ENCODE results near the gene USB1.

The USB1 gene

GRCh38 chr16:58037365-58038057 is 36.3 kb downstream of the USB1 start:
- no peak for DNase-seq

GRCh38 chr16:58038219-58038641 is 37.0 kb downstream of the USB1 start:
- no peak for DNase-seq

- no peak for DNase-seq
Observed at GRCh38 chr16:58039829-58040495, 38.8 kb downstream of the USB1 start.

- no peak for DNase-seq
Observed at GRCh38 chr16:58040496-58040846, 39.3 kb downstream of the USB1 start.

DNA sequence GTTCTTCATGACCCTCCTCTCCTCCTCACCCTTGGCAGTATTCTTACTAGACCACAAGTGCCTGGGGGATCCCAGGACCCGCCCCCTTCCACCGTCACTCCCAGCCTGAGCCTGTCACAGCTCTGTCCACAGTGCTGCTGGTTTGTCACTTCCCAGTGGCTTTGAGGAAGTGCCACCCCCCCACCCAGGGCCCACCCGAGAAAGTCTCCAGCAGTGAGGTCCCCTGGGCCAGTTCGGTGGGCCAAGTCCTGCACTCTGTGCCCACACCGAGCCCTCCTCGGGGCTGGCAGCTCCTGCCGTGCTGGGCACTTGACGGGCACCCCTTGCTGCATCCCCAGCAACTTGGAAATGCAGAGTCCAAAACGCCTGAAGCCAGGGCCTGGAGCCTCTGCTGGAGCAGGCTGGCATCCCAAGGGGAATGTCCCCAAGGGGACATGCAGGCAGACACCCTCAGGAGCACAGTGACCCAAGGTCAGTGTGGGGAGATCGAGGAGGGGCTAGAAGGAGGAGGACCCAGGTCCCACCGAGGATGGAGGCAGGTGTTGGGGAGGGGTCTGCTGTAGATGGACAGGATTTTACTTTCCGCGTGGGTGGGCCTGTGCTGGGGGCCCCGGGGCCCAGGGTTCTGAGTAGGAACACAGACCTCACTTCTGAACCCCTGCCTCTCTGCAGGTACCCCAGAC is 39.9 kb downstream of the USB1 start:
- no peak for DNase-seq

GRCh38 chr16:58041628-58041955 is 40.4 kb downstream of the USB1 start:
- DNase-seq = no peak

- DNase-seq = no peak
Observed at GRCh38 chr16:58042001-58042885, 41.0 kb downstream of the USB1 start.

- DNase-seq = no peak
Observed at GRCh38 chr16:58042886-58043515, 41.8 kb downstream of the USB1 start.

- no peak for DNase-seq
Observed at GRCh38 chr16:58043571-58044155, 42.5 kb downstream of the USB1 start.

DNA sequence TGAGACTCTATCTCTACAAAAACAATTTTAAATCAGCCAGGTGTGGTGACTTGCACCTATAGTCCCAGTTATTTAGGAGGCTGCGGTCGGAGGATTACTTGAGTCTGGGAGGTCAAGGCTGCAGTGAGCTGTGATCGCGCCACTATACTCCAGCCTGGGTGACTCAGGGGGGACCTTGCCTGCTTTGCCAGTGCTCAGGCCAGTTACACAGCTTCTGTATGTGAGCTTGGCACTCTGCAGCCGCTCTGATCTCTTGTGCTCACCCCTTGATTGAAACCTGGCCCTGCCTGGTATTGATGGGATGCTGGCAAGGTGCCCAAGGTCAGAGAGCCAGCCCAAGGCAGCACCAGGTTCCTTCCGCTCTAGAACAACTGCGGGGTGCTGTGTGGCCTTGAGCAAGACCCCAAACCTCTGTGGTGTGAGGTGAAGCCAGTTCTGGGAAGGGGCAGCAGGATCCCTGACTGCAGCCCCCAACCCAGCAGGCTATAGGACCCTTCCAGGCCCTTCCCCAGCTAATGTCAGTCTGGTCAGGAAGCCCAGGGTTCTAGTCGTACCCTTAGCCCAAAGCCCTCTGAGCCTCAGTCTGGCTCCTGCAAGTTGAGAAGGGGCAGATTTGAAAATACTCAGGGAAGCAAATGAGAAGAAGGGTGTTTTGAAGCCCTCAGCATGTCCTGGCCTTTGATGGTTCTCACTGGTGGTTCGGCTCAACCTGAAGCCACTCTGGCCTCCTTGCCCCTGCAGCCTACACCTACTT is 43.2 kb downstream of the USB1 start:
- no peak for DNase-seq

DNA sequence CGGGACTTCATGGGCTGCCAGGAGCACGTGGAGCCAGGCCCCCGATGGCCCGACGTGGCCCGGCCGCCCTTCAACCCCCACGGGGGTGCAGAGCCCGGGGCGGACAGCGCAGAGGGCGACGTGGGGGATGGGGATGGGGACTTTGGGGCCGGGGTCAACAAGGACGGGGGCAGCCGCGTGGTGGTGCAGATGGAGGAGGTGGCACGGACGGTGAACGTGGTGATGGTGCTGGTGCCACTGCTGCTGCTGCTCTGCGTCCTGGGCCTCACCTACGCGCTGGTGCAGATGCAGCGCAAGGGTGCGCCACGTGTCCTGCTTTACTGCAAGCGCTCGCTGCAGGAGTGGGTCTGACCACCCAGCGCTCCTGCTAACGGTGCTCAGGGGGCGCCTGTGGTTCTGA is 43.9 kb downstream of the USB1 start:
- no peak for DNase-seq

DNA sequence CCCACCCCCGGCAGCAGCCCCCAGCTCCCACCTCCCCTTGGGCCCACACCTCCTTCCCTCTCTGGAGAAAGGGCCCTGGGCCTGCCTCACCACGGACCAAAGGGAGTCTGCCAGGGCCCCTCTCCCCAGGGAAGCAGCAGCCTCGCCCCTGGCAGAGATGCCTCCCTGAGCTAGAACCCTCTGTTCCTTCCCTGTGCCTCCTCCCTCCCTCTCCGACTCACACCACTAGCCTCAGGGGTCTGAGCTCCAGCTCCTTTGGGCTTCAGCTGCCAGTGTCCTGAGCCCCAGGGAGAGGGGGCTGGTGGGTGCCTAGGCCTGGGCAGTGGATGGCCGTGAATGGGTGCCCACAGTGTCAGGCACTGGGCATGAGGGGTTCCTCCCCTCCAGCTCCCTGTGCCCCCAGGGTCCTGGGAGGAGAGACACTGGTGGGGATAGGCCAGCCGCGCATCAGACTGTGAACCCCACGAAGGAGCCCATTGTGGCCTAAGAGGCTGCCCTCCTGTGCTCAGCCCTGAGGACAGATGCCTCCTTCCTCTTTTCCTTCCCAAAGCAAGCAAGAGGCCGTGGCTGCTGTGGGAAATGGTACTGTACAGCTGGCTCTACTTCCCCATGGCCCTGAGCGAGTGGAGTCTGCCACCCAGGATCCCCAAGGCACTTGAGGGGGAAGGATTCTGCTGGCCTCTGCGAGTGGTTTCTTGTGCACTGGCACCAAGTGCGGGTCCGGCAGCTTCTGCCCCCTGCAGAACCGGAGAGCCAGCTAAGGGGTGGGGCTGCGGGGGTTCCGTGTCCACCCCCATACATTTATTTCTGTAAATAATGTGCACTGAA is 45.1 kb downstream of the USB1 start:
- DNase-seq = no peak

DNA sequence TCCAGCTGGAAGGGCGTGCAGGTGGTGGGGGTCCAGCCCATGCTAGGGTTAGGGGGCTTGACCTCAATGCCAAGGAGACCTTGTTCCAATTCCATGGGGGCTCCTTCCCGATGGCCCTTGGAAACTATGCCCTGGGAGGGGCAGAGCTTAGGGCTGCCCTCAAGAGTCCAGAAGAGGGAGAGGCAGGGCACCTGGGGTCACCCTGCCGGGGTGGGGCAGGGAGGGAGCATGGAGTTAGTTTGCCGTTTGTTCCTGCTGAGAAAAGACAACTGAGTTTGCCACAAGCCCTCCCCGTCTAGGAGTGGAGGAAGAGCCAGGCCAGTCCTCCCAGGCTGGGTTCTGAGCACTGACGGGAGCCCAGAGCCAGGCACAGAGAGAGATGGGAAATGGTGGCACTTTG is 45.7 kb downstream of the USB1 start:
- DNase-seq = no peak

DNA sequence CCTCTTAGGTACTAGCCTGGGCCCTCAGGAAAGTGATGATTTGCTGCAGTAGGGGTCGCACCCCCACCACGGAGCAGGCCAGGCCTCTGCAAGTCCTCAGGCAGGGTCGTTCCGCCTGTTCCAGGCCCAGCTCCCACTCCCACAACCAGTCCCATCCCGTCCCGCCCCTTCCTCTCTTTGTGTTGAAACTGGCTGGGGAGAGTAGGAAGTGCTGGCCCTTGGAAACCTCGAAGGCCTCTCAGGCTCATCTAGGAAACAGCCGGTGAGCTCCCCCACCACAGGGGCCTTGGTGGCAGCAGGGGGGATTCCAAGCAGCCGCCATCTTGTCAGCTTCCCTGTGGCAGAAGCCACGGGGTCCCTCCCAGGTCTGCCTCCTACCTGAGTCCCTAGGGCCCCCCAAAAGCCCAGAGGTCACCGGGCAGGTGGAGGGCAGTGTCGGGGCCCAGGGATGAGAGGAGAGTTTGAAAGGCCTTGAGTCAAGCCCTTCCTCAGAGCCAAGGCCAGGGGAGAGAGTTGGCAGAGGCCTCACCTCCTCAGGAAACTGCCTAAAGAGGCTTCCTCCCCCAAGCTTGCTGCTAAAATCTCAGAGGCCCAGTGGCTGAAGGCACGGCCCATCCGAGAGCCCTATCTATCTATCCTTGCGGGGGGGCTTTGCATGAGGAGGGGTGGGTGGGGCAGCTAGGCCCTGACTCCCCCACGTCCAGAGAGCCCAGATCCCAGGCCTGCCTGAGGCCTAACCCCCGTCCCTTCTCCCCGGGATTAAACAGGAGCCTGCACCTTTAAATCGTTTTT is 46.5 kb downstream of the USB1 start:
- DNase-seq = no peak

GRCh38 chr16:58048494-58049231 is 47.5 kb downstream of the USB1 start:
- DNase-seq = no peak

GRCh38 chr16:58049232-58050185 is 48.3 kb downstream of the USB1 start:
- no peak for DNase-seq

DNA sequence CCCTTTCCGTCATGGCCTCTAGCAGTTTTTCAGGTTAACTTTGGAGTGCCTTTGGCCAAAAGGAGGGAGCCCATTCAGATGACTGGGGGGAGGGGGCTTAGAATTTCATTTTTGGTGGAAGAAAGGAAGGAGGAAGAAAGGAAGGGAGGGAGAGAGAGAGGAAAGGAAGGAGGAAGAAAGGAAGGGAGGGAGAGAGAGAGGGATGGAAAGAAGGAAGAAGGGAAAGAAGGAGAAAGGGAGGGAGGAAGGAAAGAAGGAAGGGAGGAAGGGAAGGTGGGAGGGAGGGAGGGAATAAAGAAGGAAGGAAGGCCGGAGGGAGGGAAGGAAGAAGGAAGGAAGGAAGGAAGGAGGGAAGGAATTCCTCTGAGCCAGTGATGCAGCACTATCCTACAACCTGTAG is 50.1 kb downstream of the USB1 start:
- DNase-seq = no peak
